Upper lobe of left lung (tissue), 4 donors: ENCODE data around the gene SLFN11.

ENCODE experiments used
- CTCF ChIP-seq, 6 experiments: fragments of 450-650 bp in 4 of 6; fragments of 200-600 bp in 2 of 6; sonication (generic) in 2 of 6; IDR thresholded peaks; one replicate each; pipeline ENCODE4 v1.5.1; 2016 to 2019; ENCODE audit warnings: antibody characterized with exemption in 6 of 6
- EP300 ChIP-seq, 4 donors: sonication (generic); formaldehyde crosslinking; IDR thresholded peaks; one replicate each; pipeline ENCODE4 v1.5.1; 2017; ENCODE audit warnings: antibody characterized with exemption in 4 of 4, control low read depth in 2 of 4
- POLR2A ChIP-seq, 4 donors: fragments of 450-650 bp; IDR thresholded peaks; one replicate each; pipeline ENCODE4 v1.5.1; 2016 to 2017; ENCODE audit warnings: antibody characterized with exemption in 4 of 4, mild to moderate bottlenecking in 2 of 4
- POLR2AphosphoS5 ChIP-seq, 2 donors: sonication (generic); formaldehyde crosslinking; IDR thresholded peaks; one replicate each; pipeline ENCODE4 v1.5.1; 2017; ENCODE audit warnings: antibody characterized with exemption in 2 of 2

GRCh38 chr17:35352284-35352683 lies 21.1 kb downstream of the SLFN11 start:
- TF ChIP-seq CTCF (IDR thresholded peaks at IDR 0.05) (no peak), POLR2AphosphoS5 (IDR thresholded peaks at IDR 0.05) (no peak), POLR2A (IDR thresholded peaks at IDR 0.05) (no peak), EP300 (IDR thresholded peaks at IDR 0.05) (no peak)
